Measurements from ENCODE around the gene DPP10. TPM values are rescaled to one million over a fixed set of nuclear protein-coding genes. Genes with fewer than 3 reads are reported as not detected.

Gene DPP10
- total RNA-seq, 1 donor: not detected

GRCh38 chr2:115443539-115444185, 1001.2 kb downstream of the DPP10 start:
- no peak overlapping the region for H3K4me3 ChIP-seq (ENCODE audit: low read depth, low read length)
- DNase-seq (ENCODE audit: low read depth): no peak
- TF ChIP-seq CTCF (IDR thresholded peaks at IDR 0.05; ENCODE audit: insufficient read depth, low read length): no peak

GRCh38 chr2:115460008-115460407, 1017.6 kb downstream of the DPP10 start:
- TF ChIP-seq CTCF (IDR thresholded peaks at IDR 0.05; ENCODE audit: insufficient read depth, low read length): no peak
- DNase-seq (ENCODE audit: low read depth): no peak
- no peak overlapping the region for H3K4me3 ChIP-seq (ENCODE audit: low read depth, low read length)

- TF ChIP-seq CTCF (IDR thresholded peaks at IDR 0.05; ENCODE audit: insufficient read depth, low read length): no peak
- no peak overlapping the region for H3K4me3 ChIP-seq (ENCODE audit: low read depth, low read length)
- DNase-seq (ENCODE audit: low read depth): no peak
Observed at GRCh38 chr2:115480741-115481140, 1038.3 kb downstream of the DPP10 start.

GRCh38 chr2:115481842-115482241, 1039.4 kb downstream of the DPP10 start:
- TF ChIP-seq CTCF (IDR thresholded peaks at IDR 0.05; ENCODE audit: insufficient read depth, low read length): no peak
- DNase-seq (ENCODE audit: low read depth): no peak
- no peak overlapping the region for H3K4me3 ChIP-seq (ENCODE audit: low read depth, low read length)

- no peak overlapping the region for H3K4me3 ChIP-seq (ENCODE audit: low read depth, low read length)
- TF ChIP-seq CTCF (IDR thresholded peaks at IDR 0.05; ENCODE audit: insufficient read depth, low read length): no peak
- no peak for DNase-seq (ENCODE audit: low read depth)
Observed at GRCh38 chr2:115483666-115484065, 1041.2 kb downstream of the DPP10 start.

GRCh38 chr2:115484486-115484885, 1042.0 kb downstream of the DPP10 start:
- DNase-seq (ENCODE audit: low read depth): no peak
- no peak overlapping the region for H3K4me3 ChIP-seq (ENCODE audit: low read depth, low read length)
- no peak for TF ChIP-seq CTCF (IDR thresholded peaks at IDR 0.05; ENCODE audit: insufficient read depth, low read length)

- no peak overlapping the region for H3K4me3 ChIP-seq (ENCODE audit: low read depth, low read length)
- TF ChIP-seq CTCF (IDR thresholded peaks at IDR 0.05; ENCODE audit: insufficient read depth, low read length): no peak
- DNase-seq (ENCODE audit: low read depth): no peak
Observed at GRCh38 chr2:115484983-115485382, 1042.5 kb downstream of the DPP10 start.
